IMR-90 (cell line): ENCODE data around the gene SLC4A1AP. TPM values are rescaled to one million over a fixed set of nuclear protein-coding genes. Genes with fewer than 3 reads are reported as not detected.

Experiments
- ATAC-seq: fragments of 200-7000 bp; cut with Tn5 transposase; 2 replicates; pipeline ENCODE4 v1.9.1; 2020; ENCODE audit warnings: low read depth, mild to moderate bottlenecking, moderate library complexity
- BruUV-seq: library from RNA; stranded (reverse); fragments of 400-500 nt; replicated peaks from 2 replicates; lab custom pipeline; 2021; lab: Mats Ljungman, UMichigan
- CTCF ChIA-PET: fragments of 300-600 bp; formaldehyde crosslinking; extraction: SDS; loops from one replicate; lab custom pipeline; 2021; ENCODE audit warnings: antibody characterized with exemption; lab: Yijun Ruan, JAX
- POLR2A ChIA-PET: fragments of 300-600 bp; sonication (Branson Sonifier 250); formaldehyde crosslinking; loops from one replicate; lab custom pipeline; 2022; ENCODE audit warnings: antibody characterized with exemption; ENCODE audit not compliant: unreplicated experiment; lab: Charles Lee
- DNase-seq: peaks from one replicate; pipeline ENCODE4 v3.0.0; 2013
- H2AFZ ChIP-seq: replicated peaks from 2 replicates; pipeline ENCODE3; 2013; ENCODE audit warnings: low read length, mild to moderate bottlenecking; ENCODE audit not compliant: poor library complexity
- H2AK5ac ChIP-seq: 2 replicates; pipeline ENCODE4 v1.6.1; 2013; ENCODE audit warnings: low read depth, low read length, inconsistent platforms
- H2AK9ac ChIP-seq: replicated peaks from 2 replicates; pipeline ENCODE3; 2013; ENCODE audit warnings: mild to moderate bottlenecking, low read depth, low read length, moderate library complexity; ENCODE audit not compliant: poor library complexity
- H2BK120ac ChIP-seq: 2 replicates; pipeline ENCODE4 v1.6.1; 2013; ENCODE audit warnings: low read depth, low read length, inconsistent platforms
- H2BK15ac ChIP-seq: 3 replicates; pipeline ENCODE4 v1.6.1; 2013; ENCODE audit warnings: low read depth, low read length, inconsistent platforms
- H2BK20ac ChIP-seq: 2 replicates; pipeline ENCODE4 v1.6.1; 2013; ENCODE audit warnings: low read depth, mild to moderate bottlenecking, inconsistent platforms, low read length, moderate library complexity
- H2BK5ac ChIP-seq: 2 replicates; pipeline ENCODE4 v1.6.1; 2013; ENCODE audit warnings: mild to moderate bottlenecking, low read depth, low read length, inconsistent platforms; ENCODE audit not compliant: poor library complexity, severe bottlenecking
- H3K14ac ChIP-seq: replicated peaks from 2 replicates; pipeline ENCODE4 v1.6.1; 2013; ENCODE audit warnings: low read depth, low read length, inconsistent platforms
- H3K18ac ChIP-seq: 2 replicates; pipeline ENCODE4 v1.6.1; 2013; ENCODE audit warnings: low read depth, low read length, control low read depth
- H3K23ac ChIP-seq: 2 replicates; pipeline ENCODE4 v1.6.1; 2013; ENCODE audit warnings: low read depth, low read length, inconsistent platforms
- H3K27ac ChIP-seq: 2 replicates; pipeline ENCODE4 v1.5.1; 2013; ENCODE audit warnings: mild to moderate bottlenecking, control low read depth, low read length; ENCODE audit not compliant: insufficient read depth
- H3K27me3 ChIP-seq: 2 replicates; pipeline ENCODE4 v1.6.1; 2013; ENCODE audit warnings: low read length; ENCODE audit not compliant: control insufficient read depth, insufficient read depth
- H3K36me3 ChIP-seq: 2 replicates; pipeline ENCODE4 v1.6.1; 2013; ENCODE audit warnings: low read length, mixed read lengths; ENCODE audit not compliant: control insufficient read depth, insufficient read depth
- H3K4ac ChIP-seq: 2 replicates; pipeline ENCODE4 v1.6.1; 2013; ENCODE audit warnings: low read depth, low read length, inconsistent platforms
- H3K4me1 ChIP-seq: 2 replicates; pipeline ENCODE4 v1.6.1; 2013; ENCODE audit warnings: low read length, mixed read lengths; ENCODE audit not compliant: control insufficient read depth, insufficient read depth
- H3K4me2 ChIP-seq: 2 replicates; pipeline ENCODE4 v1.6.1; 2013; ENCODE audit warnings: low read depth, mild to moderate bottlenecking, control low read depth, low read length, moderate library complexity
- H3K4me3 ChIP-seq: 2 replicates; pipeline ENCODE4 v1.5.1; 2013; ENCODE audit warnings: low read depth, mild to moderate bottlenecking, control low read depth, low read length, moderate library complexity; ENCODE audit not compliant: insufficient read depth
- H3K56ac ChIP-seq: 2 replicates; pipeline ENCODE4 v1.6.1; 2013; ENCODE audit warnings: low read length, inconsistent platforms; ENCODE audit not compliant: insufficient read depth; ENCODE audit errors: extremely low read depth
- H3K79me1 ChIP-seq, 2 experiments: 2 replicates each; pipeline ENCODE4 v1.6.1; 2013; ENCODE audit warnings: low read length in 2 of 2, inconsistent platforms in 1 of 2, low read depth in 1 of 2
- H3K9ac ChIP-seq: 2 replicates; pipeline ENCODE4 v1.6.1; 2013; ENCODE audit warnings: low read depth, low read length, control low read depth
- H3K9me1 ChIP-seq: 2 replicates; pipeline ENCODE4 v1.6.1; 2013; ENCODE audit warnings: low read length, inconsistent platforms; ENCODE audit not compliant: insufficient read depth
- H3K9me3 ChIP-seq: 2 replicates; pipeline ENCODE4 v1.6.1; 2013; ENCODE audit warnings: low read length; ENCODE audit not compliant: control insufficient read depth, insufficient read depth
- H4K20me1 ChIP-seq: 2 replicates; pipeline ENCODE4 v1.6.1; 2013; ENCODE audit warnings: low read length, inconsistent platforms; ENCODE audit not compliant: insufficient read depth
- H4K5ac ChIP-seq: 2 replicates; pipeline ENCODE4 v1.6.1; 2013; ENCODE audit warnings: mild to moderate bottlenecking, low read depth, low read length, control low read depth
- H4K8ac ChIP-seq, 2 experiments: 2 replicates each; pipeline ENCODE4 v1.6.1; 2013; ENCODE audit warnings: low read depth in 2 of 2, low read length in 2 of 2, control low read depth in 1 of 2, inconsistent platforms in 1 of 2
- H4K91ac ChIP-seq: 2 replicates; pipeline ENCODE4 v1.6.1; 2013; ENCODE audit warnings: low read depth, low read length, inconsistent platforms; ENCODE audit not compliant: insufficient read depth
- BHLHE40 ChIP-seq: fragments of 150-350 bp; IDR thresholded peaks from 2 replicates; pipeline ENCODE4 v1.6.1; 2016; ENCODE audit warnings: mild to moderate bottlenecking, low read depth, low read length
- CEBPB ChIP-seq: IDR thresholded peaks from 2 replicates; pipeline ENCODE4 v1.6.1; 2012; ENCODE audit warnings: low read depth, low read length, improper control_type of control experiment
- CHD1 ChIP-seq: IDR thresholded peaks from 2 replicates; pipeline ENCODE4 v1.6.1; 2012; ENCODE audit warnings: low read depth, low read length, improper control_type of control experiment
- ELK1 ChIP-seq: fragments of 150-350 bp; IDR thresholded peaks from 2 replicates; pipeline ENCODE4 v1.6.1; 2016; ENCODE audit warnings: low read depth, mild to moderate bottlenecking, low read length, moderate library complexity, borderline replicate concordance
- FOS ChIP-seq: fragments of 150-350 bp; IDR thresholded peaks from 2 replicates; pipeline ENCODE4 v1.6.1; 2016; ENCODE audit warnings: low read depth, low read length
- MAFK ChIP-seq: IDR thresholded peaks from 2 replicates; pipeline ENCODE4 v1.6.1; 2012; ENCODE audit warnings: low read depth, low read length, improper control_type of control experiment
- MAZ ChIP-seq: IDR thresholded peaks from 2 replicates; pipeline ENCODE4 v1.6.1; 2012; ENCODE audit warnings: low read depth, mild to moderate bottlenecking, low read length, improper control_type of control experiment, moderate library complexity, borderline replicate concordance
- MXI1 ChIP-seq: IDR thresholded peaks from 2 replicates; pipeline ENCODE4 v1.6.1; 2012; ENCODE audit warnings: low read depth, mild to moderate bottlenecking, low read length, moderate library complexity, borderline replicate concordance
- NFE2L2 ChIP-seq: fragments of 150-350 bp; IDR thresholded peaks from 2 replicates; pipeline ENCODE4 v1.6.1; 2016; ENCODE audit warnings: low read depth, mild to moderate bottlenecking, low read length
- POLR2A ChIP-seq: IDR thresholded peaks from 2 replicates; pipeline ENCODE4 v1.6.1; 2012; ENCODE audit warnings: mild to moderate bottlenecking, low read depth, low read length
- RAD21 ChIP-seq: IDR thresholded peaks from 2 replicates; pipeline ENCODE4 v1.6.1; 2012; ENCODE audit warnings: low read length, improper control_type of control experiment
- RCOR1 ChIP-seq: IDR thresholded peaks from 2 replicates; pipeline ENCODE4 v1.6.1; 2012; ENCODE audit warnings: mild to moderate bottlenecking, low read length, improper control_type of control experiment; ENCODE audit not compliant: insufficient replicate concordance
- RFX5 ChIP-seq: IDR thresholded peaks from 2 replicates; pipeline ENCODE4 v1.8.0; 2012; ENCODE audit warnings: low read depth, mild to moderate bottlenecking, low read length, moderate library complexity
- SMC3 ChIP-seq: fragments of 150-350 bp; IDR thresholded peaks from 2 replicates; pipeline ENCODE4 v1.6.1; 2016; ENCODE audit warnings: low read depth, mild to moderate bottlenecking, antibody characterized with exemption, low read length, moderate library complexity
- USF2 ChIP-seq: fragments of 150-350 bp; IDR thresholded peaks from 2 replicates; pipeline ENCODE4 v1.6.1; 2017; ENCODE audit warnings: mild to moderate bottlenecking, antibody characterized with exemption, low read length, low read depth
- WGBS, 2 experiments: methylation state at CpG; one replicate each; pipeline versions ENCODE4 v1.1.5 to v1.1.7; 2013; ENCODE audit warnings: missing lambda C conversion rate in 2 of 2; ENCODE audit not compliant: insufficient read length in 1 of 2; ENCODE audit errors: extremely low coverage in 2 of 2; 5-methylcytosine and 5-hydroxymethylcytosine counted together
- dilution Hi-C: fragments of 300-500 bp; cut with HindIII; formaldehyde crosslinking; loops from one replicate; pipeline ENCODE4 v1.14.3; 2018; ENCODE audit warnings: low sequenced_read_pairs; ENCODE audit not compliant: unreplicated experiment
- in situ Hi-C: fragments of 300-500 bp; cut with MboI; formaldehyde crosslinking; loops from 3 replicates; pipeline ENCODE4 v1.14.3; 2019; ENCODE audit warnings: low sequenced_read_pairs, inconsistent platforms, mixed read lengths
- intact Hi-C: fragments of 100-400 bp; cut with micrococcal nuclease; formaldehyde crosslinking; loops from 2 replicates; pipeline ENCODE4 v1.10.0; 2022
- polyA plus RNA-seq, 3 experiments: library from polyadenylated mRNA; depleted of rRNA; stranded (reverse); fragments of >200 nt; gene quantifications; 2 replicates each; pipeline ENCODE4 v1.2.3, GENCODE V29; 2012; ENCODE audit warnings: low replicate concordance in 1 of 3
- total RNA-seq: library from RNA; depleted of rRNA; stranded (reverse); fragments of >200 nt; gene quantifications from 2 replicates; pipeline ENCODE4 v1.2.3, GENCODE V29; 2012
- TF ChIP-seq, protein P1 (sequence below): conservative IDR thresholded peaks from 2 replicates; pipeline ENCODE4 v1.5.1; 2012; ENCODE audit warnings: mild to moderate bottlenecking, low read depth, low read length, improper control_type of control experiment

The SLC4A1AP gene
- total and polyA plus RNA-seq, 2 of the 4 experiments (the other 2 are of a cell fraction) = 11.7 to 13.6 TPM

DNA sequence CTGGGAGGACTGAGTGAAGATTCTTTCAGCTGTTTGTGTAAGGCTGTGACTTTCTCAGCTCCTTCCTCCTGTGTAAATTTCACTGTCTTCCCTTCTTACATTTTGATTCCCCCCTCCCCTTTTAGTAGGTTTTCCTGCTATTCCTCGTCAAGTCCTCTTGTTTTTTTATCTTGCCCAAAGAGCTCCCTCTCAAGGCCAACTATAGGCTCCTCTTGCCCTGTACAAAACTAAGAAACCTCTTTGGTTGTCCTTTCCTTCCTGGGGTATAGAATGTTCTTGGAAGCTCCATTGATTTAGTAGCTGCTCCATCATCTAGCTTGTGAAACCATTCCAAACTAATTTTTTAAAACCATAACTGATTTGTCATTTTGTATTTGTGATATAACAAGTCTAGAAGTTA lies 42.2 kb upstream of the SLC4A1AP start:
- Histone ChIP-seq H3K4ac (no peak overlapping the region), H3K36me3 (peaks cover 35% of the 10 kb centered on the region), H4K8ac (no peak overlapping the region), H3K23ac (no peak overlapping the region), H2AK5ac (no peak overlapping the region), H2BK120ac (no peak overlapping the region), H3K27me3 (no peaks in the 10 kb centered on the region), H4K5ac (no peak overlapping the region), H2BK5ac (no peak overlapping the region), H3K4me3 (no peak overlapping the region), H3K18ac (no peak overlapping the region), H3K9me1 (peaks cover 8% of the 10 kb centered on the region; the same call in 1 of the 2 replicates), H3K14ac (no peak overlapping the region), H4K20me1 (no peaks in the 10 kb centered on the region), H4K91ac (no peak overlapping the region), H3K4me2 (no peak overlapping the region), H3K27ac (no peak overlapping the region), H2AFZ (no peak overlapping the region), H3K9me3 (no peaks in the 10 kb centered on the region), H2BK15ac (no peak overlapping the region), H3K79me1 (peaks cover 7 to 18% of the 10 kb centered on the region in 2 experiments; a peak in 3 of 4 replicates), H3K4me1 (peaks cover 11% of the 10 kb centered on the region), H3K9ac (no peak overlapping the region), H3K56ac (no peak overlapping the region), H2AK9ac (no peak overlapping the region), H2BK20ac (no peak overlapping the region)
- ATAC-seq = no peak
- in situ Hi-C loops = no loop called here
- CTCF ChIA-PET = no interaction called here
- no TSS peak for BruUV-seq
- intact Hi-C loops = loop anchor here (10.0 kb wide), 1 partner anchor 217 kb away; the partner anchor contains the start of gene PPM1G
- DNase-seq = no peak
- TF ChIP-seq POLR2A = no peak
- no peak for TF ChIP-seq CEBPB
- no peak for TF ChIP-seq RFX5
- no peak for TF ChIP-seq SMC3
- no peak for TF ChIP-seq MXI1
- no peak for TF ChIP-seq RAD21
- TF ChIP-seq ELK1 = no peak
- TF ChIP-seq BHLHE40 = no peak
- TF ChIP-seq CHD1 = no peak
- TF ChIP-seq MAZ = no peak
- no peak for TF ChIP-seq USF2
- no peak for TF ChIP-seq RCOR1
- no peak for TF ChIP-seq FOS
- no peak for TF ChIP-seq MAFK
- TF ChIP-seq, protein P1, sequence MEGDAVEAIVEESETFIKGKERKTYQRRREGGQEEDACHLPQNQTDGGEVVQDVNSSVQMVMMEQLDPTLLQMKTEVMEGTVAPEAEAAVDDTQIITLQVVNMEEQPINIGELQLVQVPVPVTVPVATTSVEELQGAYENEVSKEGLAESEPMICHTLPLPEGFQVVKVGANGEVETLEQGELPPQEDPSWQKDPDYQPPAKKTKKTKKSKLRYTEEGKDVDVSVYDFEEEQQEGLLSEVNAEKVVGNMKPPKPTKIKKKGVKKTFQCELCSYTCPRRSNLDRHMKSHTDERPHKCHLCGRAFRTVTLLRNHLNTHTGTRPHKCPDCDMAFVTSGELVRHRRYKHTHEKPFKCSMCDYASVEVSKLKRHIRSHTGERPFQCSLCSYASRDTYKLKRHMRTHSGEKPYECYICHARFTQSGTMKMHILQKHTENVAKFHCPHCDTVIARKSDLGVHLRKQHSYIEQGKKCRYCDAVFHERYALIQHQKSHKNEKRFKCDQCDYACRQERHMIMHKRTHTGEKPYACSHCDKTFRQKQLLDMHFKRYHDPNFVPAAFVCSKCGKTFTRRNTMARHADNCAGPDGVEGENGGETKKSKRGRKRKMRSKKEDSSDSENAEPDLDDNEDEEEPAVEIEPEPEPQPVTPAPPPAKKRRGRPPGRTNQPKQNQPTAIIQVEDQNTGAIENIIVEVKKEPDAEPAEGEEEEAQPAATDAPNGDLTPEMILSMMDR = no peak
- TF ChIP-seq NFE2L2 = no peak
- dilution Hi-C loops = no loop called here
- POLR2A ChIA-PET = interaction anchor here (0.6 kb wide), 1 partner anchor 420 kb away, joined by 3 read pairs; no protein-coding TSS in a partner anchor
- WGBS, 2 experiments = no CpG with 5 or more reads among the region's 1 CpG
